Stimulated activated CD4-positive, alpha-beta T cell treated with anti-CD3 and anti-CD28 coated beads, Interleukin-1b, Interleukin-23, amount 100 ng/mL, for 48 hours (primary cell): Measurements from ENCODE around the gene ZBTB3.
"Not testable (repeated sequence)": the region's sequence is repeated elsewhere in the genome, so short reads cannot be mapped to it uniquely, and the experiment has no call there.

Experiments used
- DNase-seq: peaks from one replicate; pipeline ENCODE4 v3.0.0-alpha.2; 2020

Gene ZBTB3

DNA sequence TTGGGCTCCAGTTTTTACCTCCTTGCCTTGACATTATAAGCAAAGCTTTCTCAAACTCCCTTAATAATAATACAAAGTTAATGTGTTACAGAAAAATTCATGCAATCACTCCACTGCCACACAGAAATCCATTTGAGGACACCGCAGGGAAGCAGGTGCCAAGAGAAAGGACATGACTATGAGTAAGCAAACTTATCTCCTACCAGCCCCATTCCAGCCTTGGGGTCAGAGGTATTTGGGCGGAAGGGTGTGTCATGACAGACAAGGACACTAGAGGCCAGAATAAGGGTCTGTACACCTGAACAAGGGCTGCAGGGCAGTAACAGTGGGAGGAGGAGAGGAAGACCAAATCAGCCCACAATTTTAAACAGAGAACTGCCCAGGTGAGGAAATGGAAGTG is 40.6 kb downstream of the ZBTB3 start:
- no peak for DNase-seq

DNA sequence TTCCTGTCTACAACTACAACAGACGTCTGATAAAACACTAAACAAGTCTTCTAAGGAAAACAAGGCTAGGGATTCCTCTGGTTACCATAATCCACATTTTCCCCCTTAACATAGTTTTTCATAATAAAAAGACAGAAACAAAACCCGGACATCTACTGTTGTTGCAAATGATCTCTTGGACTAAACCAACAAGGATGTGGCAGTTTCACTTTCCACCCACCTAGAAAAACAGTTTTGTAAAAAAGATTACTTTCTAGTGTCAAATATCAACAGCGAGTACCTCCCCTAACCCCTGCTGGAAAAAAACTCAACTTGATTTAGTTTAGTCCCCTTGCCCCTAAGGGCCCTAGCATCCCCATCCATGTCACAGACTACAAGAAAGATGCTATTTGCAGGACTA is 41.1 kb downstream of the ZBTB3 start:
- no peak for DNase-seq

DNA sequence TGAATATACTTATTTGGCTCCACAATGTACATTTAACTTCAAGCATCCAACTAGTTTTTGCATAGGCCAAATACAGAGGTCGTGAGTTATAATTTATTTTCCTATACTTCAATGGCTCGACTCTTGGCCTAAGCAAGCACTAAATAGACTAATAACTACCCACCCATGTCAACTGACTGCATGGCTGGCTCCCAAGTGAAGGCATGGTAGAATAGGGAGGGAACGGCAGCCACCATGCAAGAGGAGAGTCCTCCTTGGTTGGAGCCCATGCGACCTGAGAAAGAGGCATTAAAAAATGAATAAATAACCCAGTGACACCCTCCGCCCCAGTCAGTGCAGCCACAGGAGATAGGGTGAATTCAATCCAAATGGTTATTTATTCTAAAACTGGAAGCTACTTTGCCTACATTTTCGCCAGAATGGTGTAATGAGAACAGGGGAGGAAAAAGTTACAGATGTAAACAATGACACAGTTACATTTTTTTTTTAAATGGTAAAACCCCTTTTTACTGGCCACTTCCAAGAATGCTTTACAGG is 41.6 kb downstream of the ZBTB3 start:
- DNase-seq, result no peak

DNA sequence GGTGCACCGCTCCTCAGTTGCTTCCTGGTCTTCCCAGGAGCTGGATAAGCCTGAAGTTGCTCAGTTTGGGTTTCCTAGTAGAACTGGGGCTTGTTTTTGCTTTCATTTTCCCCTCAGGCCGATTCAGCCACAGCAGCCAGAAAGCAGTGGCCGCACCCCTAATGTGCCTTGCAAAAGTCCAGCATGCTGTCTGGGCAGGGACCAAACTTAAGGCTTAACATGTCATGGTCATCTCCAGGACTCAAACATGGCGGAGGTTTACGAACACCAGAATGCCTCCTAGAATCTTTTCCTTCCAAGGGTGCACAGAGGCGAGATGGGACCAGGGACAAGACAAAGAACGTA is 44.0 kb downstream of the ZBTB3 start:
- no peak for DNase-seq

DNA sequence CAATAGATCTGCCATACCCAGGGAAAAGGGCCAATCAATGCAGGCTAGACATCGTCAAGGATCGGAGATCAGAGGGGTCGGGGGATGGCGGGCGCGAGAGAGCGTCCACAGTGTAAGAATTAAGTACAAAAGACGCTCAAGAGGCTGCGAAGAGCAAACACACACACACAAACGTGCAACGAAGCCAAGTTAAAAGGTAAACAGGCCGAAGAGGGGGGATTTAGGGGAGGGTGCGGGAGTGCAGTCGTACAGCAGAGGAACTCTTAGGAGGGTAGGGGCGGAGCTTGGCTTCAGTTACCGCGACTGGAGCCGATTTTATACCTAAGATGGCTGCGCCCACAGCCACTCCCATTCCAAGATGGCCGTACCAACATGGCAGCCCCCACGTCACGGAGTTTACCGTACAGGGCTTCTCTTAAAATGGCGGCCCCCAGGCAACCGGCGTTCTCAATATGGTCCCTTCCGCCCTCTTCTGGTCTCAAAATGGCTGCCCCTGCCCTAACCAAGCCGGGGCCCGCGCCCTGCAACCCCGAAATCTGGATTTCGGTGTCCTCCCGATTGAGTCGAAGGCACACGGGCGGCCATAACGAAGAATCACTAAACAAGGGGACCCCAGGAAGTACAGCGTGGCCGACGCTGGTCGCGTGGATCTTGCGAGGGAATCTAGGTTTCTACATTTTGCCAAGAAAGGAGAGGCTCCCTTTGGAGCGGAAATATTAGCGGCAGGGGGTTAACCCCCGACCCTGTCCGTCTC is 44.5 kb downstream of the ZBTB3 start:
- DNase-seq, result peak; percentile 97

DNA sequence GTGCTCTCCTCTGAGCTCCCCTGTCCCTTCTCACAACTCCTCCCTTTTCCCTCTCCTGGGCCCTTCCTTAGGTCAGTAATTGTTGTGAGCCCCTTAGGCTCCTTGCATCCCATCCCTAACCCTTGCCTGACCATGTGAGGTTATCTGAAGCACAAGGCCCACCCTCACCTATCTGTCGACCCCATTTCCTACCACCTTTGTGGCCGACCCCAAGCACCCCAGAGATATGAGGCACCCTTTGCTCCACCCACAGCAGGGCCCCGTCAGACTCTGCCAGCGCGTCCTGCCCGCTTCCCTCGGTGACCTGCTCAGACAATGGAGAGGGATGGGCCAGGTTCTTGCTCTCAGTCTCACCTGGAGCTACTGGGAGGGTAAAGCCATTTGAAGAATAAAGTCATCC is 45.2 kb downstream of the ZBTB3 start:
- peak; percentile 36 for DNase-seq

DNA sequence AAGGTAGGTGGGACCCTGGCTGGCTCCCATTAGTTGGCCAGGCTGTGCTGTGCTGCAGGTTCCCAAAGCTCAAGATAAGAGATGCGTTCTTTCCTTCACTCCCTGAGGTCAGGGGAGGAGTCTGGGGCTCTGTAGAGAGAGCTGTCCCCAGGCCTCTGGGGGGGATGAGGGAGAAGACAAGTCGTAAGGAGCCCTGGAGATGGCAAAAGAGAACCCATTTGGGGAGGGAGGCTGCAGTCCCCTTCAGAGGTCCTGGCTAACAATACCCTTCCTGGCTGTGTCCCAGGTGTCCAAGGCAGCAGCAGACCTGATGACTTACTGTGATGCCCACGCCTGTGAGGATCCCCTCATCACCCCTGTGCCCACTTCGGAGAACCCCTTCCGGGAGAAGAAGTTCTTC is 45.6 kb downstream of the ZBTB3 start:
- DNase-seq, result no peak

DNA sequence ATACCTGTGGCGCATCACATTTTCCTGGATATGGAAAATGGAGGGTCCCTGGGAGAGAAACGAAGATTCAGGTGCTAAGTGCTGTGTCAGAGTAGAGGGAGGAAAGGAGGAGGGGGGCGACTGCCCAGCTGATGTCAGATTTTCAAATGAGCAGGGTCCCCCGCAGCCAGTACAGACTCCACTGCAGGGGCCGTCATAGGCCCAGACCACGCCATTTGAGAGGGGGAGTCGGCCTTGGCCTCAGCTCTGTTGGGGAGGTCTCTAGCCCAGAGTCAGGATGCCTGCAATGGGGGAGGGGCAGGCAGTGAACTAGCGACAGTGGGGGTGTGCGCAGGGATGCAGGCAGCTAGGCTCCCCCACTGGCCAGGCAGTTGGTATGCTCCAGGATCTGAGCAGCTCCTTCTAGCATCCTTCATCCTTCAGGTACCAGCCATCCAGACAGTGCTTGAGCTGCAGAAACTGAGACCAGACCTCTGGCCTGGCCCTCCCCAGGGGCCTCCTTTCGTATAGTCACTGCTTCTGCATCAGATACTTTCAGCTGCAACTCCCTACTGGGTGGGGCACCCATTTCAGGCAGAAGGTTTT is 46.6 kb downstream of the ZBTB3 start, which contains the start of the genes BSCL2 and GNG3:
Gene BSCL2 (minus strand): TSS at position 148 of the 585 bp plus-strand sequence. CDS start 229 bp downstream, outside the sequence.
Gene GNG3 (plus strand): TSS at position 400 of the 585 bp plus-strand sequence. CDS start 620 bp downstream, outside the sequence.
- peak; percentile 19 for DNase-seq

DNA sequence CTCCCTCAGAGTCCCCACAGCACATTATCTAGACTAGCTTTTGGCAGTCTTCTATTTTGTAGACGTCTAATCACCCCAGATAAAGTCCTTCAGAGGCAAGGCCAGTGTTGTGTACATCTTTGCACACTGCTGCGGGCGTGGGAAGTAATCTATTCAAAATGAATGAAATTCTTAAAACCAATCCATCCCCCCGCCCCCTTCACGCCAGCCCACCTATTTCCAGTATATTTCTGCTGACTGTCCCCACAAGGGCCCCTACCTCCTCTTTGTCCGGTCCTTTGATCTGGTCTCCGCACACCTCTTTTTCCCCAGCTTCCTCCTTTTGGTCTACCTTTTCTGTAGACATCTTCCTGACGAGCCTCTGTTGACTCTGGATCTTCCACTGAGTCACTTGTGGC is 47.1 kb downstream of the ZBTB3 start:
- DNase-seq, result no peak

DNA sequence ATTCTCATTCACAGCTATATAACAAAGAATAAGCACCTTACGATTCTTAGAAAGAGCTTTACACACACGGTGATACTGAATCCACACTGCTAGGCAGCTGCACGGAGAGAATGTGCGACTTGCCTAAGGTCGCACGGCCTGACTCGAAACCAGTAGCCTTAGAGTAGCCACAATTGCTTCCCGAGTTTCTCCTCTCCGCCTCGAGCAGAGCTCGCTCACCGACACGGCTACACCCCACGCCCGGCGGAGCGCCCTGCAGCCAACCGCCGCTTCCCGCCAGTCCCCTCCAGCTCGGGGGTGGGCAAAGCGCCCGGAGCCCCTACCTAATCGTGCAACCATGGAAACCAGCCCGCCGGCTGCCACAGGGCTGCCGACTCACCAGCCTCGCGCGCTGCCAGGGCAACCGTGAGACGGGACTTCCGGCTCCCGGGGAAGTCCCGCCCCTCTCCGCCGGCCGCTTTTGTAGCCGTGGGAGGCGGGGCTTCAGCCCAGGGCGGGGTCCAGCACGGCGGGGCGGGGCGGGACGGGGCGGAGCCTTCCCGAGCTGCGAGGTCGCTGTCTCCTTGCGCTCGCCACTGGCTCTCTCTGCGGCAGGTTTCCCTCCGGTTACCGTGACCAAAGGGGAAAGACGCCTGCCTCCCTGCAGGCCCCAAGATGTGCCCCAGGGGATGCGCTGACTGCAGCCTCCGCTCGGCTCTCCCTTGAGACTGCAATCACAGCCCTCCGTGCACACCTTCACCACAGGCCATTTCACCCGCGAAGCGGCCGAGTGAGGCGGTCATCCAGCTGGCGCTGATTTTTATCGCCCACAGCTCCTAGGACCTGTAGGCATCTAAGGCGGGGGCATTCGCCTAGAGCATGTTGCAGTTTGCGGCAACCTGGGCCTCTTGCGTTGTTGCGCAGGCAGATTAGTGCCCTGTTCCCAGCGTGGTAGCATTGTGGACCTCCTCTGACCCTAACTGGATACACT is 47.8 kb downstream of the ZBTB3 start:
- DNase-seq, result peak; percentile 93

DNA sequence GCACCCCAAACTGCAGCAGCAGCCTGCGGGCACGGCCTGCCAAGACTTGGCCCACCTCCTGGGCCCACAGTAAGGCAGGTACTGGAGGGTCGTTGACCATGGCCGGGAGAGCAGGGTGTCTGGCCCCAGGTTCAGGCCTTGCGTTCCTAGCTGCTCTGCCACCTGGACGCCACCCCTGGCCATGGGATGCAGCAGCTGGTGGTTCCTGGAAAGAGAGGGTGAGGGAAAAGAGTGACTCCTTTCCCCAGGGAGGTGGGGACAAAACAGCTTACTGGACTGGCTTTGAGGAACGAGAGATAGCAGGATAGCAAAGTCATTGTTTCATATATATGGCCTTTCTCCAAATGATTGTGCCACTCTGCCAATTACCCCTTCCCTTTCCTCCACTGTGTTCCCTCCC is 48.5 kb downstream of the ZBTB3 start:
- no peak for DNase-seq

DNA sequence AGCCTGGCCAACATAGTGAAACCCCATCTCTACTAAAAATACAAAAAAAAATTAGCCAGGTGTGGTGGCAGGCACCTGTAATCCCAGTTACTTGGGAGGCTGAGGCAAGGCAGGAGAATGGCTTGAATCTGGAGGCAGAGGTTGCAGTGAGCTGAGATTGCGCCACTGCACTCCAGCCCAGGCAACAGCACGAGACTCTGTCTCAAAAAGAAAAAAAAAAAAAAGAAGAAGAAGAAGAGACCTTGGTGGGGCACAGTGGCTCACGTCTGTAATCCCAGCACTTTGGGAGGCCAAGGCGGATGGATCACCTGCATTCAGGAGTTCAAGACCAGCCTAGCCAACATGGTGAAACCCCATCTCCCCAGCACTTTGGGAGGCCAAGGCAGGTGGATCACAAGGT is 50.0 kb downstream of the ZBTB3 start:
- not testable (repeated sequence) for DNase-seq

DNA sequence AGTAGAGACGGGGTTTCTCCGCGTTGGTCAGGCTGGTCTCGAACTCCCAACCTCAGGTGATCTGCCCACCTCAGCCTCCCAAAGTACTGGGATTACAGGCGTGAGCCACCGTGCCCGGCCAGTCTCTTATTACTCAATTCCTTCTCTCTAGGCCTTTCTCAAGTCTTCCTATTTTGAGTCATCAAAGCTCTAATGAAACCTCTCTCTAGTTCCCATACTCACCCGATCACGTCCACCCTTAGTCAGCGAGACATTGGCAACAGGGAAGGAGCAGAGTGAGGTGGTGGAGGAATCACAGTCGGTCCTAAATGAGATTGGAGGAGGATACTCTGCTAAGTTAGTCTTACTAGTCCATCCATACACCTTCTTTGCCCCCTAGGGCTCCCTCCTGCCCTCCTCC is 51.7 kb downstream of the ZBTB3 start:
- DNase-seq, result no peak
